Transverse colon (tissue), 4 donors: ENCODE measurements around the gene ZMYND12.

Experiments
- EP300 ChIP-seq: sonication (generic); formaldehyde crosslinking; IDR thresholded peaks from one replicate; pipeline ENCODE4 v1.6.1; 2017; ENCODE audit warnings: antibody characterized with exemption, low read depth
- POLR2A ChIP-seq: fragments of 450-650 bp; IDR thresholded peaks from one replicate; pipeline ENCODE4 v1.6.1; 2016; ENCODE audit warnings: antibody characterized with exemption, mild to moderate bottlenecking, moderate library complexity
- POLR2AphosphoS5 ChIP-seq, 3 donors: sonication (generic); formaldehyde crosslinking; IDR thresholded peaks; one replicate each; pipeline ENCODE4 v1.6.1; 2016; ENCODE audit warnings: antibody characterized with exemption in 3 of 3
- TF ChIP-seq, protein P1 (sequence below), 5 experiments: fragments of 200-600 bp in 3 of 5; fragments of 450-650 bp in 2 of 5; sonication (generic) in 3 of 5; IDR thresholded peaks; 1 replicate in 2 of 5; 2 replicates in 3 of 5; pipeline ENCODE4 v1.5.1; 2016 to 2017; ENCODE audit warnings: antibody characterized with exemption in 5 of 5, inconsistent platforms in 3 of 5, mild to moderate bottlenecking in 2 of 5, moderate library complexity in 1 of 5

- TF ChIP-seq, protein P1, sequence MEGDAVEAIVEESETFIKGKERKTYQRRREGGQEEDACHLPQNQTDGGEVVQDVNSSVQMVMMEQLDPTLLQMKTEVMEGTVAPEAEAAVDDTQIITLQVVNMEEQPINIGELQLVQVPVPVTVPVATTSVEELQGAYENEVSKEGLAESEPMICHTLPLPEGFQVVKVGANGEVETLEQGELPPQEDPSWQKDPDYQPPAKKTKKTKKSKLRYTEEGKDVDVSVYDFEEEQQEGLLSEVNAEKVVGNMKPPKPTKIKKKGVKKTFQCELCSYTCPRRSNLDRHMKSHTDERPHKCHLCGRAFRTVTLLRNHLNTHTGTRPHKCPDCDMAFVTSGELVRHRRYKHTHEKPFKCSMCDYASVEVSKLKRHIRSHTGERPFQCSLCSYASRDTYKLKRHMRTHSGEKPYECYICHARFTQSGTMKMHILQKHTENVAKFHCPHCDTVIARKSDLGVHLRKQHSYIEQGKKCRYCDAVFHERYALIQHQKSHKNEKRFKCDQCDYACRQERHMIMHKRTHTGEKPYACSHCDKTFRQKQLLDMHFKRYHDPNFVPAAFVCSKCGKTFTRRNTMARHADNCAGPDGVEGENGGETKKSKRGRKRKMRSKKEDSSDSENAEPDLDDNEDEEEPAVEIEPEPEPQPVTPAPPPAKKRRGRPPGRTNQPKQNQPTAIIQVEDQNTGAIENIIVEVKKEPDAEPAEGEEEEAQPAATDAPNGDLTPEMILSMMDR (IDR thresholded peaks at IDR 0.05): no peak
- TF ChIP-seq POLR2AphosphoS5 (IDR thresholded peaks at IDR 0.05): no peak
- no peak for TF ChIP-seq POLR2A
- no peak for TF ChIP-seq EP300
Observed at GRCh38 chr1:42477775-42478174, 22.0 kb upstream of the ZMYND12 start.
